ENCODE measurements around the gene FHIT.

Gene FHIT

GRCh38 chr3:60972599-60972998, 278.7 kb downstream of the FHIT start:
- Histone ChIP-seq H3K36me3 (ENCODE audit: control insufficient read depth, insufficient read depth, low read length) (no peaks in the 10 kb centered on the region), H3K9ac (ENCODE audit: low read length) (no peak overlapping the region), H3K9me3 (ENCODE audit: control insufficient read depth, insufficient read depth, low read depth, low read length) (peaks cover 12% of the 10 kb centered on the region), H3K4me3 (ENCODE audit: low read depth, low read length) (no peak overlapping the region), H3K27me3 (ENCODE audit: control insufficient read depth, insufficient read depth, low read length) (no peaks in the 10 kb centered on the region), H3K4me1 (ENCODE audit: control insufficient read depth, insufficient read depth, low read length) (no peaks in the 10 kb centered on the region), H3K27ac (ENCODE audit: low read depth, low read length) (no peak overlapping the region)

GRCh38 chr3:60970850-60971249, 280.4 kb downstream of the FHIT start:
- Histone ChIP-seq H3K9ac (ENCODE audit: low read length) (no peak overlapping the region), H3K4me3 (ENCODE audit: low read depth, low read length) (no peak overlapping the region), H3K4me1 (ENCODE audit: control insufficient read depth, insufficient read depth, low read length) (no peaks in the 10 kb centered on the region), H3K9me3 (ENCODE audit: control insufficient read depth, insufficient read depth, low read depth, low read length) (peaks cover 19% of the 10 kb centered on the region), H3K27me3 (ENCODE audit: control insufficient read depth, insufficient read depth, low read length) (no peaks in the 10 kb centered on the region), H3K27ac (ENCODE audit: low read depth, low read length) (no peak overlapping the region), H3K36me3 (ENCODE audit: control insufficient read depth, insufficient read depth, low read length) (no peaks in the 10 kb centered on the region)

- H3K27me3 ChIP-seq (ENCODE audit: control insufficient read depth, insufficient read depth, low read length), result no peaks in the 10 kb centered on the region
- peaks cover 8% of the 10 kb centered on the region for H3K9me3 ChIP-seq (ENCODE audit: control insufficient read depth, insufficient read depth, low read depth, low read length)
- H3K9ac ChIP-seq (ENCODE audit: low read length), result no peak overlapping the region
- no peak overlapping the region for H3K27ac ChIP-seq (ENCODE audit: low read depth, low read length)
- H3K4me3 ChIP-seq (ENCODE audit: low read depth, low read length), result no peak overlapping the region
- H3K4me1 ChIP-seq (ENCODE audit: control insufficient read depth, insufficient read depth, low read length), result no peaks in the 10 kb centered on the region
- H3K36me3 ChIP-seq (ENCODE audit: control insufficient read depth, insufficient read depth, low read length), result no peaks in the 10 kb centered on the region
These were observed 284.1 kb downstream of the FHIT start for GRCh38 chr3:60967141-60967540.

- H3K27me3 ChIP-seq (ENCODE audit: control insufficient read depth, insufficient read depth, low read length), result no peaks in the 10 kb centered on the region
- no peak overlapping the region for H3K9ac ChIP-seq (ENCODE audit: low read length)
- peaks cover 4% of the 10 kb centered on the region for H3K9me3 ChIP-seq (ENCODE audit: control insufficient read depth, insufficient read depth, low read depth, low read length)
- H3K27ac ChIP-seq (ENCODE audit: low read depth, low read length), result no peak overlapping the region
- no peak overlapping the region for H3K4me3 ChIP-seq (ENCODE audit: low read depth, low read length)
- no peaks in the 10 kb centered on the region for H3K36me3 ChIP-seq (ENCODE audit: control insufficient read depth, insufficient read depth, low read length)
- H3K4me1 ChIP-seq (ENCODE audit: control insufficient read depth, insufficient read depth, low read length), result no peaks in the 10 kb centered on the region
These were observed 293.7 kb downstream of the FHIT start for GRCh38 chr3:60957541-60957940.

GRCh38 chr3:60956729-60957128, 294.5 kb downstream of the FHIT start:
- H3K9ac ChIP-seq (ENCODE audit: low read length), result no peak overlapping the region
- no peaks in the 10 kb centered on the region for H3K4me1 ChIP-seq (ENCODE audit: control insufficient read depth, insufficient read depth, low read length)
- H3K4me3 ChIP-seq (ENCODE audit: low read depth, low read length), result no peak overlapping the region
- peaks cover 4% of the 10 kb centered on the region for H3K9me3 ChIP-seq (ENCODE audit: control insufficient read depth, insufficient read depth, low read depth, low read length)
- H3K27me3 ChIP-seq (ENCODE audit: control insufficient read depth, insufficient read depth, low read length), result no peaks in the 10 kb centered on the region
- H3K36me3 ChIP-seq (ENCODE audit: control insufficient read depth, insufficient read depth, low read length), result no peaks in the 10 kb centered on the region
- no peak overlapping the region for H3K27ac ChIP-seq (ENCODE audit: low read depth, low read length)

GRCh38 chr3:60955034-60955433, 296.2 kb downstream of the FHIT start:
- no peak overlapping the region for H3K9ac ChIP-seq (ENCODE audit: low read length)
- no peaks in the 10 kb centered on the region for H3K4me1 ChIP-seq (ENCODE audit: control insufficient read depth, insufficient read depth, low read length)
- no peaks in the 10 kb centered on the region for H3K36me3 ChIP-seq (ENCODE audit: control insufficient read depth, insufficient read depth, low read length)
- H3K4me3 ChIP-seq (ENCODE audit: low read depth, low read length), result no peak overlapping the region
- peaks cover 4% of the 10 kb centered on the region for H3K9me3 ChIP-seq (ENCODE audit: control insufficient read depth, insufficient read depth, low read depth, low read length)
- H3K27ac ChIP-seq (ENCODE audit: low read depth, low read length), result no peak overlapping the region
- H3K27me3 ChIP-seq (ENCODE audit: control insufficient read depth, insufficient read depth, low read length), result no peaks in the 10 kb centered on the region

GRCh38 chr3:60954048-60954447, 297.2 kb downstream of the FHIT start:
- Histone ChIP-seq H3K4me1 (ENCODE audit: control insufficient read depth, insufficient read depth, low read length) (no peaks in the 10 kb centered on the region), H3K36me3 (ENCODE audit: control insufficient read depth, insufficient read depth, low read length) (no peaks in the 10 kb centered on the region), H3K9ac (ENCODE audit: low read length) (no peak overlapping the region), H3K4me3 (ENCODE audit: low read depth, low read length) (no peak overlapping the region), H3K27me3 (ENCODE audit: control insufficient read depth, insufficient read depth, low read length) (no peaks in the 10 kb centered on the region), H3K9me3 (ENCODE audit: control insufficient read depth, insufficient read depth, low read depth, low read length) (peaks cover 4% of the 10 kb centered on the region), H3K27ac (ENCODE audit: low read depth, low read length) (no peak overlapping the region)

GRCh38 chr3:60953351-60953750, 297.9 kb downstream of the FHIT start:
- peaks cover 4% of the 10 kb centered on the region for H3K9me3 ChIP-seq (ENCODE audit: control insufficient read depth, insufficient read depth, low read depth, low read length)
- H3K4me3 ChIP-seq (ENCODE audit: low read depth, low read length), result no peak overlapping the region
- H3K27me3 ChIP-seq (ENCODE audit: control insufficient read depth, insufficient read depth, low read length), result no peaks in the 10 kb centered on the region
- no peak overlapping the region for H3K27ac ChIP-seq (ENCODE audit: low read depth, low read length)
- H3K9ac ChIP-seq (ENCODE audit: low read length), result no peak overlapping the region
- no peaks in the 10 kb centered on the region for H3K4me1 ChIP-seq (ENCODE audit: control insufficient read depth, insufficient read depth, low read length)
- H3K36me3 ChIP-seq (ENCODE audit: control insufficient read depth, insufficient read depth, low read length), result no peaks in the 10 kb centered on the region

GRCh38 chr3:60952055-60952454, 299.2 kb downstream of the FHIT start:
- H3K36me3 ChIP-seq (ENCODE audit: control insufficient read depth, insufficient read depth, low read length), result no peaks in the 10 kb centered on the region
- H3K9ac ChIP-seq (ENCODE audit: low read length), result no peak overlapping the region
- no peaks in the 10 kb centered on the region for H3K4me1 ChIP-seq (ENCODE audit: control insufficient read depth, insufficient read depth, low read length)
- H3K27ac ChIP-seq (ENCODE audit: low read depth, low read length), result no peak overlapping the region
- no peaks in the 10 kb centered on the region for H3K27me3 ChIP-seq (ENCODE audit: control insufficient read depth, insufficient read depth, low read length)
- no peak overlapping the region for H3K4me3 ChIP-seq (ENCODE audit: low read depth, low read length)
- peaks cover 4% of the 10 kb centered on the region for H3K9me3 ChIP-seq (ENCODE audit: control insufficient read depth, insufficient read depth, low read depth, low read length)

- Histone ChIP-seq H3K4me3 (ENCODE audit: low read depth, low read length) (no peak overlapping the region), H3K9ac (ENCODE audit: low read length) (no peak overlapping the region), H3K9me3 (ENCODE audit: control insufficient read depth, insufficient read depth, low read depth, low read length) (no peaks in the 10 kb centered on the region), H3K27ac (ENCODE audit: low read depth, low read length) (no peak overlapping the region), H3K4me1 (ENCODE audit: control insufficient read depth, insufficient read depth, low read length) (no peaks in the 10 kb centered on the region), H3K27me3 (ENCODE audit: control insufficient read depth, insufficient read depth, low read length) (no peaks in the 10 kb centered on the region), H3K36me3 (ENCODE audit: control insufficient read depth, insufficient read depth, low read length) (no peaks in the 10 kb centered on the region)
These were observed 302.1 kb downstream of the FHIT start for GRCh38 chr3:60949146-60949545.

GRCh38 chr3:60948488-60948887, 302.8 kb downstream of the FHIT start:
- H3K9ac ChIP-seq (ENCODE audit: low read length), result no peak overlapping the region
- H3K9me3 ChIP-seq (ENCODE audit: control insufficient read depth, insufficient read depth, low read depth, low read length), result no peaks in the 10 kb centered on the region
- no peaks in the 10 kb centered on the region for H3K36me3 ChIP-seq (ENCODE audit: control insufficient read depth, insufficient read depth, low read length)
- no peak overlapping the region for H3K4me3 ChIP-seq (ENCODE audit: low read depth, low read length)
- no peaks in the 10 kb centered on the region for H3K4me1 ChIP-seq (ENCODE audit: control insufficient read depth, insufficient read depth, low read length)
- no peak overlapping the region for H3K27ac ChIP-seq (ENCODE audit: low read depth, low read length)
- H3K27me3 ChIP-seq (ENCODE audit: control insufficient read depth, insufficient read depth, low read length), result no peaks in the 10 kb centered on the region

- Histone ChIP-seq H3K27ac (ENCODE audit: low read depth, low read length) (no peak overlapping the region), H3K4me1 (ENCODE audit: control insufficient read depth, insufficient read depth, low read length) (peaks cover 3% of the 10 kb centered on the region; the same call in 1 of the 2 replicates), H3K36me3 (ENCODE audit: control insufficient read depth, insufficient read depth, low read length) (no peaks in the 10 kb centered on the region), H3K4me3 (ENCODE audit: low read depth, low read length) (no peak overlapping the region), H3K9me3 (ENCODE audit: control insufficient read depth, insufficient read depth, low read depth, low read length) (no peaks in the 10 kb centered on the region), H3K27me3 (ENCODE audit: control insufficient read depth, insufficient read depth, low read length) (no peaks in the 10 kb centered on the region), H3K9ac (ENCODE audit: low read length) (no peak overlapping the region)
These were observed 315.5 kb downstream of the FHIT start for GRCh38 chr3:60935709-60936108.
